Choroid plexus epithelial cell (primary cell): ENCODE results near the gene WARS2.

Experiments
- DNase-seq: peaks from one replicate; pipeline ENCODE4 v3.0.0-alpha.2; 2010; ENCODE audit warnings: low read depth
- H3K4me3 ChIP-seq: 2 replicates; pipeline ENCODE4 v1.5.1; 2011; ENCODE audit warnings: low read depth, mild to moderate bottlenecking, control low read depth, low read length, moderate library complexity
- TF ChIP-seq, protein P1 (sequence below): conservative IDR thresholded peaks from 2 replicates; pipeline ENCODE4 v1.5.1; 2011; ENCODE audit warnings: low read depth, mild to moderate bottlenecking, control low read depth, inconsistent platforms, low read length, moderate library complexity

Gene WARS2

DNA sequence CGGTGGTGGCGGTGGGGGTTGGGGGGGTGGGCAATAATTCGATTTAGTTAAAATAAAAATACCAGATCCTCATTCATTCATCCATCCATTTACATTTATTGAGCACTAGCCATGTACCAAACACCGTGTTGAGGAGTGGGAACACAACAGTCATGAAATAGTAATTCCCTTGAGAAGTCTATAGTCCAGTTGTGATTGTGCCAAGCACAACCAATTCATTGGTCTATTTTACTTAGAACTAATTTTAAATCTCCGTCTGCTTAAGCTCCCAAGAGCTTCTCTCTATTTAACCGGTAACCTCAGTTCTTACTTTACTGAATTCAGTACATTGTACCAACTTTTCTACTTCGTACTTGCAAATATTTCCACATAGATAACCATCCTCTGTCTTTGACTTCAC lies 38.4 kb downstream of the WARS2 start:
- H3K4me3 ChIP-seq: no peak overlapping the region
- DNase-seq: no peak
- TF ChIP-seq, protein P1, sequence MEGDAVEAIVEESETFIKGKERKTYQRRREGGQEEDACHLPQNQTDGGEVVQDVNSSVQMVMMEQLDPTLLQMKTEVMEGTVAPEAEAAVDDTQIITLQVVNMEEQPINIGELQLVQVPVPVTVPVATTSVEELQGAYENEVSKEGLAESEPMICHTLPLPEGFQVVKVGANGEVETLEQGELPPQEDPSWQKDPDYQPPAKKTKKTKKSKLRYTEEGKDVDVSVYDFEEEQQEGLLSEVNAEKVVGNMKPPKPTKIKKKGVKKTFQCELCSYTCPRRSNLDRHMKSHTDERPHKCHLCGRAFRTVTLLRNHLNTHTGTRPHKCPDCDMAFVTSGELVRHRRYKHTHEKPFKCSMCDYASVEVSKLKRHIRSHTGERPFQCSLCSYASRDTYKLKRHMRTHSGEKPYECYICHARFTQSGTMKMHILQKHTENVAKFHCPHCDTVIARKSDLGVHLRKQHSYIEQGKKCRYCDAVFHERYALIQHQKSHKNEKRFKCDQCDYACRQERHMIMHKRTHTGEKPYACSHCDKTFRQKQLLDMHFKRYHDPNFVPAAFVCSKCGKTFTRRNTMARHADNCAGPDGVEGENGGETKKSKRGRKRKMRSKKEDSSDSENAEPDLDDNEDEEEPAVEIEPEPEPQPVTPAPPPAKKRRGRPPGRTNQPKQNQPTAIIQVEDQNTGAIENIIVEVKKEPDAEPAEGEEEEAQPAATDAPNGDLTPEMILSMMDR: no peak

DNA sequence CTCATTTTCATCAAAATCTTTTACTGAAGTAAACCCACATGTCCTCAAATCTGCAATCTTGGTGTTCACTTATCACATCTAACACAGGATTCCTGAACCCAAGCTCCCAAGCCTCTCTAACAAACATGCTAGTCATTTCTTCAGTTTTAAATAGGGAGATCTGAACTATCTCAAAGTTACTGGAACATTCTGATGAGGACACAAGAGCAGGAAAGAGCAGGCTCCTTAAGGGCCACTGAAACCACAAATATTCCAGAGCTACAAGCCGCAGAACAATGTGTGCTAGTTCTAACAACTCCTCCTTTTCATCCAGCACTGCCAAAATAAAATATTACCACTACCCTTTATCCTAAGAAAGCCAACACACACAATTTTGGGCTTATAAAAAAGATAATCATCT lies 38.9 kb downstream of the WARS2 start:
- no peak overlapping the region for H3K4me3 ChIP-seq
- peak; percentile 99 for DNase-seq
- TF ChIP-seq, protein P1: no peak

DNA sequence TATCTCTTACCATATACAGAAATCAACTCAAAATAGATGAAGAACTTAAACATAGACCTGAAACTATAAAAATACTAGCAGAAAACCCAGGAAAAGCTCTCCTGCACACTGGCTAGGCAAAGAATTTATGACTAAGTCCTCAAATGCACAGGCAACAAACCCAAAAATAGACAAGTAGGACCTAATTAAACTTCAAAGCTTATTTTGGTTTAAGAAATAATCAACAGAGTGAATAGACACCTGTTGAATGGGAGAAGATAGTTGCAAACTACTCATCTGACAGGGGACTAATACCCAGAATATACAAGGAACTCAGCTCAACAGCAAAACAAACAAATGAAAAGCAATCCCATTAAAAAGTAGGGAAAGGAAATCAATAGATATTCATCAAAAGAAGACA lies 40.7 kb downstream of the WARS2 start:
- TF ChIP-seq, protein P1: no peak
- no peak overlapping the region for H3K4me3 ChIP-seq
- DNase-seq: no peak

DNA sequence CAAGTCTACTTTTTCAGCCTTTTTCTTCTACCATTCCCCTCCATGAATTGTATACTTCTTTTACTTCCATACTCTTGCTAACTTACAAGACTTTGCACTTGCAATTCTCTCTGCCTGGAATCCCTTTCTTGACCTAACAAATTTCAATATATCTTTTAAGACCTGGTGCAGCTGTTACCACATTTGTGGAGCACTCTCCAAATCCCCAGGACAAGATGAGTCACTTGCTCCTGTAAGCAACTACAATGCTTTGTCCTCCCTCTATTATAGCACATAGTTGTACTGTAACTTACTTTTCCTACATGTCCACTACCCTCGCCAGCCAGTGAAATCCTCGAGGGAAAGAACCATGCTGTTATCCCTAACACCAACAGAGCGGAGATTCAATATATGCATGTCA lies 43.1 kb downstream of the WARS2 start:
- TF ChIP-seq, protein P1: no peak
- no peak overlapping the region for H3K4me3 ChIP-seq
- peak; percentile 83 for DNase-seq

DNA sequence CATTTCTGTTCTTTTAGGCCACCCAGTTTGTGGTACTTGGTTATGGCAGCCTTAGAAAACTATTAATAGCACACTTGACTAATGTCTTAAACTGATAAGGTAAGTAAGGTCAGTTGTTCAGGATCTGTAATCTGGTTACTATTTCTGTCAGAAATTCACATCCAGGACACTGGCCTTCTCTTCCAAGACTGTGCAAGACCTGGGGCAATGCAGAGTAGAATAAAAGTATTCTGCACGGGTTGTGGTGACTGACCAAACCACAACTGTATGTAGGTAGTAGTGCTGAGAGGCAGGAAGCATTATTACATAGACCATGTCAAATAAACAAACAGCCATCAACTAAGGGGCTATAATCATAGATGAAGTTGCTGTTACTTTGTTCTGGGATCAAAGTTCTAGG lies 46.7 kb downstream of the WARS2 start:
- no peak overlapping the region for H3K4me3 ChIP-seq
- peak; percentile 49 for DNase-seq
- TF ChIP-seq, protein P1: no peak

DNA sequence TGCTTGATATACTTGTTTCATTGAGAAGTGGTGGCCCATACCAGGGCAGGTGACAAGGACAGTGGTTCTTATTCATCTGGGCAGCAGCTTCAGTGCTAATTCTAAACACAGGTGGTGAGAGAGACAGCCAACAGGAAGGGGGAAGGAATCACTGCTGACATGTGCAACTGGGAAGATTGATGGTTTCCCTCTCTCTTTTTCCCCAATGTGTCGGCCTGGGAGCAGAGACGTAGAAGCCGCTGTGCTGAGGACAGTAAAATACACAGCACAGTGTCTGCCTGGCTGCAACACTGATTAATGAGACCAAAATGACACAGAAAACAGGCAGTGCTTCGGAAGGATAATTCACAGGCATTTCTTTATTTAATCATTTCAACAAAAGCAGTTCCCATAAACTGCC lies 48.8 kb downstream of the WARS2 start:
- no peak overlapping the region for H3K4me3 ChIP-seq
- DNase-seq: no peak
- TF ChIP-seq, protein P1: no peak

DNA sequence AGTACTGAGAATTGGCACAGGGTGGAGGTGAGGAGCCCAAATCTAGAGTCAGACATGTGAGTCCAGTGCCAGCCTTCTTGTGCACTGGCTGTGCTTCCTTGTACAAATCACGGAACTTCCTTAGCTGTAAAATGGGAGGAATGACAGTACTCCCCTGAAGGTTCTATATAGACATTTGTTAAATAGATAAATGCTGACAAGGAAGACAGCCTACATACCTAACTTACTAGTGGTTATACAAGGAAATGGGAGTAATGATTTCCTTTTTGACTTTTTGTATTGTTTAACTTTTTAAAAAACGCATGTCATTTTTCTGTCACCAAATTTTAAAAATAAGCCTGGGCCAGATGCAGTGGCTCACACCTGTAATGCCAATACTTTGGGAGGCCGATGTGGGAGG lies 50.2 kb downstream of the WARS2 start:
- TF ChIP-seq, protein P1: no peak
- no peak for DNase-seq
- H3K4me3 ChIP-seq: no peak overlapping the region
